ENCODE data around the gene GCK. TPM values are rescaled to one million over a fixed set of nuclear protein-coding genes. Genes with fewer than 3 reads are reported as not detected.
A peak's percentile ranks its signal among the peaks of the same experiment; 100 is the strongest.

The GCK gene
- total RNA-seq, 1 donor from 2014 or later = 5.9 TPM

DNA sequence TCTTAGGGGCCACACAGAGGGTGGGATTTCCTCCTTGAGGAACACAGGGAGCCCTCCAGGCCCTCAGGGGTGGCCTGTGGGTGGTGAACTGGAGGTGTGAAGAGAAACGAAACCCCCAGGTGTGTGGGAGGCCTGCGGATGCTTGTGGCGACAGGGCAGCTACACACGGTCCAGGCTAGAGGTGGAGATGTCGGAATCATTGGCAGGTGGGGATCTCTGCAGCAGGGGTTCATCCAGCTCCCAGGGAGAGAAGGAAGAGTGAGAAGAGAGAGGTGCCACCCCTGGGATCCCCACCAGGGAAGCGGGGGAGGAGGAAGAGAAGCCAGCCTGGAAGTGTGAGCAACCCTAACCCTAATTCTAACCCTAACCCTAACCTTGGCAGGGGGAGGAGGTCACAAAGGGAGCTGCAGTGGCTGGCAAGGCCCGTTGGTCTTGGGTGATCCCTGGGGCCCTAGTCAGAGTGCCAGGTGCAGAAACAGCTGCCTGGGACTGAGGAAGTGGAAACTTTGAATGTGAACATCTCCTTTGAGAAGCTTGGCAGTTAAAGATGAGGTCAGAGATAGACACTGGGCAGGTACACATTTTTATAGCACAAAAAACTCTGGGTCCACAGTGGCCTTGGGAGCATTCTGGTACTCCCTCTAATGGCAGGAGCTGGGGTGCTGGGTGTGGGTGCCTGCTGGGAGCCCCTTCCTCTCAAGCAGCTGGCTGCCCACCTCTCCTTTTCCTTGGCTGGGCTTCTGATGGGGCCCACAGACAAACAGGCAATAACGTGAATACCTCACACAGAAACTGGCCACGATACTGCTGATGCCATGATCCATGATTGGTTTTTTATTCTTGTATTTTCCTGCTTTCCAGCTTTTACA, 91.9 kb downstream of the GCK start:
- Mint-ChIP-seq H3K27ac (no peak overlapping the region), H3K36me3 (ENCODE audit: insufficient read depth) (no peaks in the 10 kb centered on the region), H3K9me3 (ENCODE audit: low read depth) (no peaks in the 10 kb centered on the region), H3K4me3 (ENCODE audit: low read depth) (no peak overlapping the region), H3K27me3 (peaks cover 9% of the 10 kb centered on the region), H3K4me1 (ENCODE audit: low read depth) (no peaks in the 10 kb centered on the region)
- no peak for TF ChIP-seq CTCF (IDR thresholded peaks at IDR 0.05; ENCODE audit: unreplicated experiment)
- DNase-seq (ENCODE audit: low spot score, unreplicated experiment) = no peak

GRCh38 chr7:44096326-44096881, 92.8 kb downstream of the GCK start:
- H3K4me3 Mint-ChIP-seq (ENCODE audit: low read depth) = no peak overlapping the region
- H3K36me3 Mint-ChIP-seq (ENCODE audit: insufficient read depth) = no peaks in the 10 kb centered on the region
- no peaks in the 10 kb centered on the region for H3K9me3 Mint-ChIP-seq (ENCODE audit: low read depth)
- no peaks in the 10 kb centered on the region for H3K4me1 Mint-ChIP-seq (ENCODE audit: low read depth)
- peaks cover 6% of the 10 kb centered on the region for H3K27me3 Mint-ChIP-seq
- TF ChIP-seq CTCF (IDR thresholded peaks at IDR 0.05; ENCODE audit: unreplicated experiment) = no peak
- DNase-seq (ENCODE audit: low spot score, unreplicated experiment) = no peak
- no peak overlapping the region for H3K27ac Mint-ChIP-seq

GRCh38 chr7:44095781-44096180, 93.5 kb downstream of the GCK start:
- H3K36me3 Mint-ChIP-seq (ENCODE audit: insufficient read depth) = no peaks in the 10 kb centered on the region
- no peak for DNase-seq (ENCODE audit: low spot score, unreplicated experiment)
- H3K4me3 Mint-ChIP-seq (ENCODE audit: low read depth) = no peak overlapping the region
- no peak overlapping the region for H3K27ac Mint-ChIP-seq
- no peak for TF ChIP-seq CTCF (IDR thresholded peaks at IDR 0.05; ENCODE audit: unreplicated experiment)
- no peaks in the 10 kb centered on the region for H3K4me1 Mint-ChIP-seq (ENCODE audit: low read depth)
- H3K27me3 Mint-ChIP-seq = peaks cover 8% of the 10 kb centered on the region
- H3K9me3 Mint-ChIP-seq (ENCODE audit: low read depth) = no peaks in the 10 kb centered on the region

- TF ChIP-seq CTCF (IDR thresholded peaks at IDR 0.05; ENCODE audit: unreplicated experiment) = no peak
- Mint-ChIP-seq H3K36me3 (ENCODE audit: insufficient read depth) (no peaks in the 10 kb centered on the region), H3K27ac (peak overlapping the region; percentile 76), H3K4me1 (ENCODE audit: low read depth) (no peaks in the 10 kb centered on the region), H3K4me3 (ENCODE audit: low read depth) (no peak overlapping the region), H3K9me3 (ENCODE audit: low read depth) (no peaks in the 10 kb centered on the region), H3K27me3 (peaks cover 9% of the 10 kb centered on the region)
- no peak for DNase-seq (ENCODE audit: low spot score, unreplicated experiment)
Observed at GRCh38 chr7:44094883-44095592, 94.2 kb downstream of the GCK start.

DNA sequence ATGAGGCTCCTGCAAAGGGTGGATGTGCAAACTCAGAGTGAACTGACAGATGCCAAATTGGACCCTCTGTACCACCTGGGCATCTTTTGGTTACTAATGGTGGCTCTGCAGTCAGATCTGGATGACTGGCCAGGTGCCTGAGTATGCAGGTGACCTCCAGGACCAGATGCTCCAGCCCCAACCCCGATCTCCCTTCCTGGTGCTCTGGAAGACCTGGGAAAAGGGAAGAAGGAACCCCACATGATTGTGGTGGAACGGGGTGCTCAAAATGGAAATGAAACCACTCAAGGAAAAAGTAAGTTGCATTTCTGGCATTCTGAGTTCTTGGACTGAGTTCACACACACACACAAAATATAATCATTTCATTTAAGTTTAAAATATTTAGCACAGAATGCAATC, 94.9 kb downstream of the GCK start:
- no peak for TF ChIP-seq CTCF (IDR thresholded peaks at IDR 0.05; ENCODE audit: unreplicated experiment)
- Mint-ChIP-seq H3K4me3 (ENCODE audit: low read depth) (no peak overlapping the region), H3K9me3 (ENCODE audit: low read depth) (no peaks in the 10 kb centered on the region), H3K36me3 (ENCODE audit: insufficient read depth) (no peaks in the 10 kb centered on the region), H3K4me1 (ENCODE audit: low read depth) (no peaks in the 10 kb centered on the region), H3K27ac (no peak overlapping the region), H3K27me3 (peaks cover 9% of the 10 kb centered on the region)
- DNase-seq (ENCODE audit: low spot score, unreplicated experiment) = no peak

Measured in progenitor cell of endocrine pancreas (in vitro differentiated cells).